Gastroesophageal sphincter (tissue), 4 donors: ENCODE results near the gene MAN2A2. TPM values are rescaled to one million over a fixed set of nuclear protein-coding genes. Genes with fewer than 3 reads are reported as not detected.
"Not testable (repeated sequence)": the region's sequence is repeated elsewhere in the genome, so short reads cannot be mapped to it uniquely, and the experiment has no call there.

Experiments used
- ATAC-seq: fragments of 150-250 bp; one replicate; pipeline ENCODE4 v1.9.1; 2016; ENCODE audit warnings: mild to moderate bottlenecking, moderate library complexity
- H3K27ac ChIP-seq, 4 donors: fragments of 200-600 bp; sonication (generic) in 3 of 4; 1 replicate in 3 of 4; 2 replicates in 1 of 4; pipeline ENCODE4 v1.5.1; 2016 to 2019
- H3K27me3 ChIP-seq: fragments of 200-600 bp; sonication (generic); one replicate; pipeline ENCODE4 v1.5.1; 2019
- H3K36me3 ChIP-seq, 2 donors: fragments of 200-600 bp; sonication (generic); one replicate each; pipeline ENCODE4 v1.5.1; 2019; ENCODE audit warnings: control low read depth in 1 of 2
- H3K4me1 ChIP-seq, 3 donors: fragments of 200-600 bp; sonication (generic); 1 replicate in 2 of 3; 2 replicates in 1 of 3; pipeline ENCODE4 v1.5.1; 2016 to 2019; ENCODE audit warnings: control low read depth in 2 of 3
- H3K4me3 ChIP-seq, 2 donors: fragments of 200-600 bp; sonication (generic); one replicate each; pipeline ENCODE4 v1.5.1; 2019; ENCODE audit warnings: mild to moderate bottlenecking in 1 of 2, moderate library complexity in 1 of 2
- H3K9me3 ChIP-seq, 3 donors: fragments of 200-600 bp; sonication (generic); one replicate each; pipeline ENCODE4 v1.5.1; 2017 to 2019; ENCODE audit warnings: control low read depth in 2 of 3
- EP300 ChIP-seq: sonication (generic); formaldehyde crosslinking; IDR thresholded peaks from one replicate; pipeline ENCODE4 v1.6.1; 2017; ENCODE audit warnings: antibody characterized with exemption, mild to moderate bottlenecking
- POLR2A ChIP-seq, 2 donors: fragments of 450-650 bp; IDR thresholded peaks; one replicate each; pipeline ENCODE4 v1.6.1; 2017; ENCODE audit warnings: antibody characterized with exemption in 2 of 2, mild to moderate bottlenecking in 2 of 2, moderate library complexity in 1 of 2
- POLR2AphosphoS5 ChIP-seq: sonication (generic); formaldehyde crosslinking; IDR thresholded peaks from one replicate; pipeline ENCODE4 v1.6.1; 2017; ENCODE audit warnings: antibody characterized with exemption
- WGBS, 2 donors: methylation state at CpG; one replicate each; pipeline ENCODE4 v1.1.5; 2018; ENCODE audit warnings: low coverage in 1 of 2; 5-methylcytosine and 5-hydroxymethylcytosine counted together
- total RNA-seq, 4 donors: library from RNA; depleted of rRNA; stranded (reverse); fragments of >200 nt; gene quantifications; one replicate each; pipeline ENCODE4 v1.1.0, GENCODE V29; 2016
- TF ChIP-seq, protein P1 (sequence below), 4 experiments: fragments of 200-600 bp in 2 of 4; fragments of 450-650 bp in 2 of 4; sonication (generic) in 1 of 4; IDR thresholded peaks; one replicate each; pipeline ENCODE4 v1.5.1; 2017 to 2019; ENCODE audit warnings: antibody characterized with exemption in 4 of 4, mild to moderate bottlenecking in 2 of 4, moderate library complexity in 2 of 4

The MAN2A2 gene
- total RNA-seq, 4 donors from 2014 or later = 19.4 to 58.2 (median 44.9) TPM

DNA sequence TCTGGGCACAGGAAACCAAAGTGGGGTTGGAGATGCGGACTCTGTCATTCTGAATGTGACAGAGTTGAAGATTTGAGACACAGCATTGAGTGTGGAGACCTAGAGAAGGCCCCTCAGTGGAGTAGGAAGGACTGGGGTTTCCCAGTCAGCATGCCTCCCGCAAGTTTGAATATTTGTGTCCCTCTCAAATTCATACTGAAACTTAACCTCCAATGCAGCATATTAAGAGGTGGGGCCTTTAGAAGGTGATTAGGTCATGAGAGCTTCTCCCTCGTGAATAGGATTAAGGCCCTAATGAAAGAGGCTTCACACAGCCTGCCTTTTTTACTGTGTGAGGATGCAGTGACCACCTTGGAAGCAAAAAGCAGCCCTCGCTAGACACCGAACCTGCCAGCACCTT is 21.3 kb downstream of the MAN2A2 start:
- no peaks in the 10 kb centered on the region for H3K27me3 ChIP-seq
- peaks cover 0 to 29% of the 10 kb centered on the region in 2 donors for H3K36me3 ChIP-seq
- TF ChIP-seq, protein P1, sequence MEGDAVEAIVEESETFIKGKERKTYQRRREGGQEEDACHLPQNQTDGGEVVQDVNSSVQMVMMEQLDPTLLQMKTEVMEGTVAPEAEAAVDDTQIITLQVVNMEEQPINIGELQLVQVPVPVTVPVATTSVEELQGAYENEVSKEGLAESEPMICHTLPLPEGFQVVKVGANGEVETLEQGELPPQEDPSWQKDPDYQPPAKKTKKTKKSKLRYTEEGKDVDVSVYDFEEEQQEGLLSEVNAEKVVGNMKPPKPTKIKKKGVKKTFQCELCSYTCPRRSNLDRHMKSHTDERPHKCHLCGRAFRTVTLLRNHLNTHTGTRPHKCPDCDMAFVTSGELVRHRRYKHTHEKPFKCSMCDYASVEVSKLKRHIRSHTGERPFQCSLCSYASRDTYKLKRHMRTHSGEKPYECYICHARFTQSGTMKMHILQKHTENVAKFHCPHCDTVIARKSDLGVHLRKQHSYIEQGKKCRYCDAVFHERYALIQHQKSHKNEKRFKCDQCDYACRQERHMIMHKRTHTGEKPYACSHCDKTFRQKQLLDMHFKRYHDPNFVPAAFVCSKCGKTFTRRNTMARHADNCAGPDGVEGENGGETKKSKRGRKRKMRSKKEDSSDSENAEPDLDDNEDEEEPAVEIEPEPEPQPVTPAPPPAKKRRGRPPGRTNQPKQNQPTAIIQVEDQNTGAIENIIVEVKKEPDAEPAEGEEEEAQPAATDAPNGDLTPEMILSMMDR (IDR thresholded peaks at IDR 0.05) = no peak
- no peak for TF ChIP-seq EP300
- TF ChIP-seq POLR2AphosphoS5 = no peak
- no peak for TF ChIP-seq POLR2A (IDR thresholded peaks at IDR 0.05)
- H3K27ac ChIP-seq = no peak overlapping the region
- peaks cover 0 to 4% (median 0%) of the 10 kb centered on the region in 3 donors for H3K4me1 ChIP-seq
- ATAC-seq = no peak
- H3K9me3 ChIP-seq = no peaks in the 10 kb centered on the region
- WGBS, 2 donors = 81 to 83% methylated on average over 5 of the region's 5 CpGs
- H3K4me3 ChIP-seq = no peak overlapping the region

DNA sequence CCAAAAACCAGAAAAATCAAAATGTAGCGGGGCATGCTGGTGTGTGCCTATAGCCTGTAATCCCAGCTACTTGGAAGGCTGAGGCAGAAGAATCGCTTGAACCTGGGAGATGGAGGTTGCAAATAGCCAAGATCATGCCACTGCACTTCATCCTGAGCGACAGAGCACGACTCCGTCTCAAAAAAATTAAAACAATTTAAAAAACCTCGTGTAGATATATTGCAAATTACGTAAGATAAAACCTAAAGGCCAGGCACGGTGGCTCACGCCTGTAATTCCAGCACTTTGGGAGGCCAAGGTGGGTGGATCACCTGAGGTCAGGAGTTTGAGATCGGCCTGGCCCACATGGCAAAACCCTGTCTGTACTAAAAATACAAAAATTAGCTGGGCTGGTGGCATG is 23.7 kb downstream of the MAN2A2 start:
- not testable (repeated sequence) for H3K27me3 ChIP-seq, H3K4me3 ChIP-seq, H3K36me3 ChIP-seq, ATAC-seq, H3K27ac ChIP-seq, H3K9me3 ChIP-seq
- H3K4me1 ChIP-seq = peaks cover 0 to 24% (median 10%) of the 10 kb centered on the region in 3 donors
- WGBS, 2 donors = 84 to 92% methylated on average over 9 to 10 of the region's 10 CpGs

DNA sequence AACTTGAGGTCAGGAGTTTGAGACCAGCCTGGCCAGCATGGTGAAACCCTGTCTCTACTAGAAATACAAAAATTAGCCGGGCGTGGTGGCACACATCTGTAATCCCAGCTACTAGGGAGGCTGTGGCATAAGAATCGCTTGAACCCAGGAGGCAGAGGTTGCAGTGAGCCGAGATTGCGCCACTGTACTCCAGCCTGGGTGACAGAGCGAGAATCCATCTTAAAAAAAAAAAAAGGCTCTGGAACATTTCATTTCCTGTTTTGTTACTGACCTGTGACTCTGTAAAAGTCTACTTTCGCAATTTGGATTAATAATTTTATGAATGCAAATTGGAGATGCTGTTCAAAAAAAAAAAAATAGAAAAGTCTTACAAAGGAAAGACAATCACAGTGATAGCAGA is 25.0 kb downstream of the MAN2A2 start:
- H3K36me3 ChIP-seq, ATAC-seq, H3K27me3 ChIP-seq, H3K4me3 ChIP-seq, H3K9me3 ChIP-seq, H3K27ac ChIP-seq: not testable (repeated sequence)
- H3K4me1 ChIP-seq = peaks cover 0 to 37% (median 15%) of the 10 kb centered on the region in 3 donors
- WGBS, 2 donors = 77 to 83% methylated on average over 1 to 7 of the region's 7 CpGs

DNA sequence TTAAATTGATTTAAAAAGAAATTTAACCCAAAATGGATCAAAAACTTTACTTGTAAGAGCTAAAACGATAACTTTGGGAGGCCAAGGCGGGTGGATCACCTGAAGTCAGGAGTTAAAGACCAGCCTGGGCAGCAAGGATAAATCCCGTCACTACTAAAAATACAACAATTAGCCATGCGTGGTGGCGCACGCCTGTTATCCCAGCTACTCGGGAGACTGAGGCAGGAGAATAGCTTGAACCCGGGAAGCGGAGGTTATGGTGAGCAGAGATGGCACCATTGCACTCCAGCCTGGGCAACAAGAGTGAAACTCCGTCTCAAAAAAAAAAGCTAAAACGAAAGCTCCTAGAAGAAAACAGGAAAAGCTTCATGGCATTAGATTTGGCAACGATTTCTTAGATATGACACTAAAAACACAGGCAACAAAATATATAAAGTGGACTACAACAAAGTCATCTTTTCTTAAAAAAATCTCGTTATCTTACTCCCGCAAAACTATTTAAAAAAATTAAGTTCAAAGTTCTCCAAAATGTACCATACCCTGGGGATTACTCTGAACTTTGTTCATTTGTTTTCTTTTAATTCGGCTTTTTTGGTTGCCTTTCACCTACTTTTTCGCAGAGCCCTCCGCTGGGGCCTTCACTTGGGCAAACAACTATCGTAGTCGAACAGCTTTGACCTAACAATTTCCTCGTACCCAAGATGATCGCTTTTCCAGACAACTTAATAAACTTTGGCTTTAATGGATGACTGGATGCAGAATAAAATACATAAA is 26.3 kb downstream of the MAN2A2 start:
- Histone ChIP-seq H3K9me3 (no peaks in the 10 kb centered on the region), H3K4me1 (peaks cover 0 to 48% (median 20%) of the 10 kb centered on the region in 3 donors), H3K36me3 (no peaks in the 10 kb centered on the region), H3K4me3 (peak overlapping the region; percentile 42 to 61), H3K27me3 (no peaks in the 10 kb centered on the region), H3K27ac (peak overlapping the region; percentile 48 to 92 (median 88))
- TF ChIP-seq EP300 (no peak), POLR2AphosphoS5 (no peak), POLR2A (IDR thresholded peaks at IDR 0.05) (no peak)
- TF ChIP-seq, protein P1 (IDR thresholded peaks at IDR 0.05) = no peak
- WGBS, 2 donors = 31 to 54% methylated on average over 11 to 21 of the region's 21 CpGs
- ATAC-seq = no peak

DNA sequence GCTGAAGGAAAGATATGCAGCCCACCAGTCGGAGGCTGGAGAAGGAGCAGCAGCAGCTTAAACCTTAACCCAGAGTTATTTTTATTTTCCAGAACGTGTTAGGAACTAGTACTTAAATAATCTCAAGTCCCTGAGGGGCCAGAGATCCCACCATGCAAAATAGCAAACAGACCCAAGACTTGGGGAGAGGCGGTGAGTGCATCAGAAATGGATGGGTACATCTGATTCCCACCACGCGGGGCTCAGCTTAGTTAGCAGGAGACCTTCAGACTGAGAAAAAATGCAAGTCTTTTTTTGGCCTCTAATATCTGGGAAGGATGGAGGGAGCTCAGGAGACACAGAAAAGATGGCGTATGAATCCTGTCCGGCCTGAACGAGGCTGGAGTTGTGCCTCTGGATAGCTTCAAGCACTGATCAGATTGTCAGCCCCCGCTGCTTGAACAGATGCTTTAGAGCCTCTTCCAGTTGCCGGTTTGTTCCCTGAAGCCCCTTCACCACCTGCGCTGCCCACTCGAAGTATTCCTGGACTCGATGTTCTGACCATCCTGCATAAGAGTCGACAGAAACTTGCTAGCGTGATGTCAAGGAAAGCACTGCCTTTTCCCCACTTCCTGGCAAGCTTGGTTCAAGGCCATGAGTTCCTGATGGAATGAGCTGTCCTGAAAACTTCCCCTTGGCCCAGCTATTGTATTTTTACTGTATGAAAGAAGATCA is 27.9 kb downstream of the MAN2A2 start:
- no peaks in the 10 kb centered on the region for H3K9me3 ChIP-seq
- no peaks in the 10 kb centered on the region for H3K27me3 ChIP-seq
- no peak for ATAC-seq
- H3K4me3 ChIP-seq = peak overlapping the region in 1 of 2 donors; percentile 61
- TF ChIP-seq EP300 = no peak
- TF ChIP-seq POLR2A (IDR thresholded peaks at IDR 0.05) = no peak
- no peak for TF ChIP-seq POLR2AphosphoS5
- TF ChIP-seq, protein P1 (IDR thresholded peaks at IDR 0.05) = no peak
- 61 to 64% methylated on average over 7 to 8 of the region's 15 CpGs for WGBS, 2 donors
- H3K36me3 ChIP-seq = no peaks in the 10 kb centered on the region
- peak overlapping the region; percentile 48 to 92 (median 88) for H3K27ac ChIP-seq
- peaks cover 0 to 60% (median 28%) of the 10 kb centered on the region in 3 donors for H3K4me1 ChIP-seq

DNA sequence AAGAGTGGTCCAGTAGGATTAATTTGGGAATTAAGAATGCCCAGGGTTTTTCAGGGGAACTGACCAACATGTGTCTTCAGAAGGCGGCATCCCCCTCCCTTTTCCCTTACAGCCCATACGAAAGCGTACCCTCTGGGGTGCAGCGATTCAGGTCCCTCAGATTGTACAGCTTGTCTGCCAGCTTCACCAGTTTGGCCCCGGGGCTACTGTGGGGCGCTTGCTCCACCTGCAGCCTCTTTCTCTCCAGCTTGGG is 28.4 kb downstream of the MAN2A2 start:
- Histone ChIP-seq H3K27ac (peak overlapping the region in 3 of 4 donors; percentile 88 to 92 (median 89)), H3K9me3 (no peaks in the 10 kb centered on the region), H3K27me3 (no peaks in the 10 kb centered on the region), H3K4me3 (peak overlapping the region in 1 of 2 donors; percentile 81), H3K4me1 (peaks cover 0 to 65% (median 33%) of the 10 kb centered on the region in 3 donors), H3K36me3 (no peaks in the 10 kb centered on the region)
- TF ChIP-seq, protein P1 (IDR thresholded peaks at IDR 0.05) = no peak
- TF ChIP-seq POLR2A (IDR thresholded peaks at IDR 0.05) = no peak
- no peak for TF ChIP-seq EP300
- no peak for TF ChIP-seq POLR2AphosphoS5
- 83% methylated on average over 1 of the region's 6 CpGs; no CpG with 5 or more reads in 1 of the 2 donors for WGBS, 2 donors
- ATAC-seq = no peak
